Midbrain (tissue), 1 donor: ENCODE measurements around the gene COL28A1.
"Not testable (repeated sequence)": the region's sequence is repeated elsewhere in the genome, so short reads cannot be mapped to it uniquely, and the experiment has no call there.

Experiments used
- DNase-seq: peaks from one replicate; lab custom pipeline; 2025; lab: John Stamatoyannopoulos, UW

The COL28A1 gene

GRCh38 chr7:7464991-7465765 lies 70.5 kb downstream of the COL28A1 start:
- DNase-seq, result not testable (repeated sequence)

DNA sequence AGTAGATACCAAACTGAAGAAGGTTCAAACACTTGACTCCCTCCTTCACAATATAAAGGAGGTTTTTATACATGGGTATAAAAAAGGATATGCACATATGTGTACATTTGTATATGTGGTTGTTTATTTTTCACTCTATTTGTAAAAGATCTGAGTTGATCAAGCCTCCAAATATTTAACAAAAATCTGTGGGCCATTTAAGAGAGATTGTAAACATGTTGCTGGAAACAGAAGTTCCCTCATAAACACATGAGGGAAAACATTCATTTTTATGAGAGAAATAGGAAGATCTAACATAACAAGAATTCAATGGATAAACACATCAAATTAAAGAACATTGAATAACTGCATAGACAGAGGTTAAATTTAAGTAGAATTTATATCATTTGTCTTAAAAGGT lies 81.7 kb downstream of the COL28A1 start:
- no peak for DNase-seq

DNA sequence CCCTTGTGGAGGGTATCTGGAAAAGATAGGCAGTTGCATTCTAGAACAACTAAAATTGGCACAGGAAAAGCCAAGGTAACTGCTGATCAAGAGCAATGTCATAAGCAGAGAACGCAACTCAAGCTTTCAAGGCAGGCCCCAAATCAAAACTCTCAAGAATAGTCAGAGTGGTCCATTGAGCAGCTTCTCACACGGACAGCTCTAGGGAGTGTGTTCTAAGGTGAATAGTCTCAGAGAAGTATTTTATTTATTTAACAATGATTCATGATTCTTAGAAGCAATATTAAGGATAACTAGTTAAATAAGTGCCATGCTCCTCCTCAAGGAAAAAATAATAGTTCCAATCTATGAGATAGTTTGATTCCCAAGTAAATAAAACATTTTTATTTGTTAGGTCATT lies 83.0 kb downstream of the COL28A1 start:
- DNase-seq, result no peak

DNA sequence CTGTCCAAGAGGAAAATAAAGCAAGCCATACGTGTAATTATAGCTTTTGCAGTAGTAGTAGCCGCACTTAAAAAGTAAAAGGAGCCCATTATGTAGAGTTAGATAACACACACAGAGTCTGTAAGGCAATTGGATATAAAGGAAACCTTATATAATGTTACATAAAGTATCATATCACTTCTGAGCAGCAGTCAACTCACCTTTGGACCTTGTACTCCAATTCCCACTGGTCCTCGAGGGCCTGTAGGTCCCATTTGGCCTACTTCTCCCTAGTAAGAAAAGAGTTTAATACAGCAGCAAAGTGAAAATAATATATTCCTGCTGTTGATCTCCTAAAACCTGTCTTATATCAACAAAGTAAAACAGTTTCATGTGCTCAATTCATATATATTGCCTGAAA lies 83.6 kb downstream of the COL28A1 start:
- no peak for DNase-seq

DNA sequence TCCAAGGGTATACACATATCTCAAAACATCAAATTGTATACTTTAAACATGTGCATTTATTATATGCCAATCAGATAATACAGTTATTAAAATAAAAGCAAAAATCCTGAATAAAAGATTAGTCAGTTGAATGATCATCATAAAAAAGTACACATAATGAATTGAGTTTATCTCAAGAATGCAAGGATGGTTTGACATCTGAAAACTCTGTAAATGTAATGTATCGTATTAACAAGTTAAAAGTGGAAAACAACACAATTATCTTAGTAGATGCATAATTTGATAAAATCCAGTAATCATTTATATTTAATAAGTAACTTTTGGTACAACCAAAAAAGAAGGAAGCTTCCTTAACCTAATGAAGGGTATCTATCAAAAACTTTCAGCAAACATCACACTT lies 86.6 kb downstream of the COL28A1 start:
- DNase-seq, result no peak

DNA sequence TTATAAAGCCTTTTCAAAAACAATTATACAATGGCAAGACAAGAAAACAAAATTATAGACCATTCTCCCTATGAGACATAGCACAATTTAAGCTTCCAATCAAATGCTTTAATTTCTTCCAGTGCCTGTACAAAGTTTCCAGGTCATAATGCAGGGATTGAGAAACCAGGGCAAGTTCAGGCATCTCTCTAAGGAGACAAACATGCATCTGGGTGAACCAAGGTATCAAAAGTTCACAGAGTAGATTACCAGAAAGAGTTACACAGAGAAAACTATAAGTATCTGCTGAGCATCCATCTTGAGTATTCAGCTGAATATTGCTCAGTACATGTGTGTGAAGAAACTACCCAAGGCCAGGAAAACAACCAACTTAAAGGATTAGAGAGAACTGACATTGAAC lies 89.1 kb downstream of the COL28A1 start:
- DNase-seq, result no peak

- DNase-seq, result no peak
Observed at GRCh38 chr7:7443806-7444350, 91.8 kb downstream of the COL28A1 start.

- no peak for DNase-seq
Observed at GRCh38 chr7:7439564-7439963, 96.1 kb downstream of the COL28A1 start.

- DNase-seq, result no peak
Observed at GRCh38 chr7:7438851-7439250, 96.8 kb downstream of the COL28A1 start.

DNA sequence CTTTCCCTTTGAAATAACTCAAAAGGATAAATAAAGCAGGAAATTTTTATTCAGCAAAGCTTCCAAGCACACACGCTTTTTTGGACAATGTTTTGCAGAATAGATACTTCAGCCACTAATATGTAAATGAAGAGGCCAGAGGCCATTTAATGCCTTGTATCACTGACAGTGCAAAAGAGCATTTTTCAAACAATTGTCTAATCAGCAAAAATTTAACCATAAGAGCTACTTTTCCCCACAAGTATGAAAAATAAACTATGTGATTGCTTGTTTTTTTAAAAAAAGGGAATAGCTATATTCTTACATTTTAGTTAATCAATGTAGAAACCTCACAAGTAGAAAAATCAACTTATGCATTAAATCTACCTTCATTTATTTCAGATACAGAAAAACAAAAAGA lies 99.7 kb downstream of the COL28A1 start:
- no peak for DNase-seq

DNA sequence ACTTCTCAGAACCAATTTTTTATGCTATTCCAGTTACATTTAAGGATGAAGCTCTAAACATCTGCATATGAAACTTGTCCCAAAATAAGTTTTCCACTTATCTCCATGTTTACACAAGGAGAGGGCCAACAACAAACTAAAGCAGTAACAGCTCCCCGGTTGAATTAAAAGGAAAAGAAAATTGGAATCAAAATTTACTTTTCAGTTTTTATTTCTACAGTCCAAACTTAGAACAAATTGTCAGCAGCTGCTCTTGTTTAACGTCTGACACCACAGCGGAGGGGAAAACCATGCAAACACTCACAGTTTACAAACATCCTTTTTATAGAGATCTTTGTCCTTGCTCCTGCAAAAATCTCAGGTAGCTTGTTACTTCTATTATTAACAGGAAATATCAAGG lies 101.3 kb downstream of the COL28A1 start:
- no peak for DNase-seq

DNA sequence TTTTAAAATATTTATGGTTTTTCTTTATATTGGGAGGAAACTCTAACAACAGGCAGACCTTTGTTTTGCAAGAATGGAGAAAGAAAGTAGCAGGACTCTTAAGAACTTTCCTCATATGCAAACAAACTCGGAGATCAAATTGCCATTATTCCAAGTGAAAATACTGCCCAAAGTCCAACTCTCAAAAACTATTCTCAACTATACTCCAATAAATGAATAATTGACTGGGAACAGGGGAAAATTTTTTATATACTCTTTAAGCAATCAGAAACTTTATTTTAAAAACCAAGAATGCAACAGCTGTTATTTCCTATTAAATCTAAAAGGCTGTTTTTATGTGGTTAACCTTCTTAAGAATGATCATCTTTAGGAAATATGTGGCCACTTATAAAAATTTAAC lies 101.9 kb downstream of the COL28A1 start:
- no peak for DNase-seq

DNA sequence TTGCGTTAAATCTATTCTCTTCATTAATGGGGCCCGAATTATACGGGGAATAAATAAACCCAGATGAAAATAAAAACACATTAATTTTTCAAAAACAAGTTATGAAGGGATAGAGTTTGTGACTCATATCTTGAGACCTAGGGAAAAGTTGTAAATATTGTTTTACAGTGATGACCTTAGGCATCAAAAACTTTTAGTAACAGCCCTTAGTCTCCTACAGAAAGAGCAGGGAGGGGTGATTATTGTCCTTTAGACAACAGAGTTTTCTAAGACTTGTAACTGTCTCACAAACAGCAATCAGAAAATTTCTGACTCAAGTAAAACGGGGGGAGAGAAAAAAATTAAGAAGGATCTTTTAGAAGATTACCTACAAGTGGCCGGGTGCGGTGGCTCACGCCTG lies 102.7 kb downstream of the COL28A1 start:
- DNase-seq, result no peak

DNA sequence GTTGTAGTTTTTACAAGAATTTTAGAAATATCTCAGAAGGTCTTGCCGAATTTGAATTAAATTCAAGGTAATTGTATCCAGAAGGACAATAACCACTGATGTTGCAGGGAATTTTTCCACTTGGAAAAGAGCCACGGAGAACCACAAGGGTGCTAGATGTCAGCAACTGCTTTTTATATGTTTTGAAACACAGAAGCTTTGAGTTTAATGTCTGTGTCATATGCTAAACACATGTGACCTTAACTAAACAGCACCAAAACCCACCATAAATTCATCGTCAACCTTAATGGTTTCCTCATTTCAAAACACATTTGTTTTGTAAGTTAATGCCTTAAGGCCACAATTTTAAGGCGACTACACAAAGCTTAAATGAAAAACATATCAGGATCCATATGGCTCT lies 106.9 kb downstream of the COL28A1 start:
- DNase-seq, result no peak

DNA sequence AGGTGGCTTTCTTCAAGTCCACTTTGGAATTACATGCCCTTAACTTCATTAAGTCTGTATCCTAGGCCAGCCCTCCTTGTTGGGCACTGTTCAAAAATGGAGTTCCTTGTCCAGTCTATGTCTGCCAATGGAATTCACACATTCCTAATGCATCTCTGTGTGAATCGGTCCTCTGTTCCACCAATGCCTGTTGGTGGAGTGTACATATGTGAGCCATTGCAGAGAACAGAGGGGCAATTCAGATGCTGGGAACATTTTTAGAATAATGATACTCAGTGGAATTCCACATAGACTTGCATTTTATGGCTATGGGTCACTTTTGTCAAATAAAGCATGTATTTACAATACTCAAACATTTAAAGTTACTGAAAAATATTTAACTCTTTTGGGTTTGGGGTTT lies 108.3 kb downstream of the COL28A1 start:
- DNase-seq, result peak; percentile 55

DNA sequence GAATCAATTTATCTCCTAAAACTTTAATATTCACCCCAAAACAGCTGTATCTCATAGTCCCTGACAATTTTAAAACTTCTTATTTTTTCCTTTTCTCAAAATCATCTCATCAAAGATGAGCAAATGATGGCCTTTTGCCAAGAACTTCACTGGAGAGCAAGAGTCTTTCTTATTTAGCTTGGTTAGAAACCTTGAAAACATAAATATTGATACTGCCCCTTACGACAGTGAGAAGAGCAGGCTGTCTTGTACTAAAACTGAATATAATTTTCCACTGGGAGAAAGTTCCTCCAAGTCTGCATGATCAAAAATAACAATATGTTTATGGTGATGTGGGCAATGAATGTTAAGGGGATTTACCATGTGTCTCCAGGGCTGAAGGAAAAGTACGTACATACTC lies 109.0 kb downstream of the COL28A1 start:
- no peak for DNase-seq

DNA sequence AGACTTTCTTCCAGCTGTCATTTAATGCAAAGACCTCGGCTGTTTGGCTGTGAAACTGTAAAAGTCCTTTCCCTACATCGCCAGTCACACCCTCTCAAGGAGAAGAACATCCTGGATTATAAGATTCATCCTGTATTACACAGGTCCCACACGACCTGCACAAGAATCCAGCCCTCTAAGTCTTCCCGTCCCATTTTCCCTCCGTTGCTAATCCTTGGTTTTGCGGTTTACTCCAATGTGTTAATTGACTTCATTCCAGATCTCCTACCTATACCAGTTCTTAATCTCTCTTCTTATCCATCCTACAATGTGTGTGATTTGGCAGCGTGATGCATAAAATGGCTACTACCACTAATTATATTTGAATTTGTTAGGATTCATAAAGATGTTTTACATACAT lies 110.4 kb downstream of the COL28A1 start:
- no peak for DNase-seq

DNA sequence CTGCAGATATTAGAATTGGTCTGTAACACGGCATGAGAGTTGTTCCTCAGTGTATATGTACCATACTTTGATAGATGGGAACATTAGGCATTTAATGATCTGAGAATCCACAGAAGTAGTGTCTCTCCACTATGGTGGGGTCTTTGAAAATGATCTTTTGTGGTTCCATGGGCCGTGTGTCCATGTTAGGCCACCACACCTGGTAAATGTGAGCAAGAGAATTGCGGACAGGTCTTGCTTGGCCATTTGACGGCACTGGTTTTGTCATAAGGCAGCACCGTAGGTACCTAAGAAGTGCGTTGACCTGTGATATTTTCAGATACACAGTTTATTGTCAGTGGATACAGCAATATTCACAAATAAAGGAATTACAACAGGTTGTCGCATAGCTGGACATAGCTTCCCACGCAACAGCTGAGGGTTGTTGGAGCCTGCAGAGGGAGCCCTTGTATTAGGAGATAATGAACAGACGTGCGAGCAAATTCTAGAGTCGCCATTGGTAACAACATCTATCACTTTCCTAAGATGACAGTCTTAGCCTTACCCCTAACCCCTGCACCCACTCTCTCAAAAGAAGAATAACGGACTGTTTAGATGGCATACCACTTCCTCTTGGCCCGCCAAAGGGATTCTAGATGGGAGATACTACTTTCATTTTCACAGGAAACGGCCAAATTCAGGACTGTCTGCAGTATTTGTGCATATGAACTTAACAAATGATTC lies 111.4 kb downstream of the COL28A1 start:
- DNase-seq, result peak; percentile 84

- no peak for DNase-seq
Observed at GRCh38 chr7:7422641-7423040, 113.0 kb downstream of the COL28A1 start.

DNA sequence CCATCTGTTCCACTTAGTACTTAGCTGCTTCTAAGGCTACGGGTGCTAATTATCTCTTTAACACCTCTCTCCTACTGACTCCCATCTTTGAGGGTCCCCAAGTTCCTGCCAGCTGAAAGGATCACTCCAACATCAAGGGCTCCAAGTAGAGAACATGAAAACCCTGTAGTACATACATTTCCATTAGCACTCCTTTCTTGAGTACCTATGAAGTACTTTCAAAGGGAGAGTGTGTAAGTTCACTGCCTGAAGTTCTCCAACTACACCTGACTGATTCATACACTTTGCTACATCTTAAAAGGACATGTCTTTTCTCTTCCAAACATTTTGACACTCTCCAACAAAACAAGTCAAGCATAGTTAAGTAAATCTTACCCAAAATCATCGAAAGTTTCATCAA lies 113.8 kb downstream of the COL28A1 start:
- DNase-seq, result no peak

DNA sequence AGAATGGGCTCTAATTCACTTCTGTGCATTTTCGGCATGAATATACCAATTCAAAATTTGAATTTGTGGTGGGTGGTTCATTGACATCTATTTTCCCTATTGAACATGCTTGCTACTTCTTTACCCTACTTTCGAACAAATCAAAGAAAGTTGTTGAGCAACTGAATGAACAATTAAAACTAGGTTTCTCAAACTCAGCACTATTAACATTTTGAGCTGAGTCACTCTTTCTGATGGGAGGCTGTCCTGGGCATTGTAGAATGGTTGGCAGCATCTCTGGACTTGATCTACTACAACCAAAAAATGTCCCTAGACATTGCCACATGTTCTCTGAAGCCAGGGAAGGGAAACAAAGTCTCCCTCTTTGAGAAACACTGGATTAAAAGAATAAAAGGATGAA lies 116.7 kb downstream of the COL28A1 start:
- DNase-seq, result no peak

DNA sequence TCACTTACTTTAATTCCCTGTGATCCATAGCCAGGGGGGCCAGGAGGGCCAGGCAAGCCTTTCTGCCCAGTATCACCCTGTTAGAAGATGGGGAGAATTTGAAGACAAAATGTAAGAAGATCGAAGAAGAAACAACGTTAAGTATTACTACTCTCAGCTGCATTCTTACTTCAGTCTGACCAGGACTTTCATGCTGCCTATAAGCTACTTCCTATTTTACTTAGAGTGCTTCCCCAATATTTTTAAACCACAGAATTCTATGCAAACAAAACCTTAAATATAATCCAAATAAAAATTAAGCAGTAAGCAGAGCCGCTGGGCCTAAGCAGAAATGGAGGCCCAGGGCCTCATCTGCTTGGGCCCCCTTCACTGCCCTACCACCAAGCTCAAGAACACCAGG lies 117.8 kb downstream of the COL28A1 start:
- no peak for DNase-seq

GRCh38 chr7:7417414-7417813 lies 118.3 kb downstream of the COL28A1 start:
- DNase-seq, result no peak
